HepG2 (cell line): ENCODE data around the gene SMARCA2.

Experiments used
- CEBPB ChIP-seq: IDR thresholded peaks from 2 replicates; pipeline ENCODE4 v1.6.1; 2011; ENCODE audit warnings: low read depth, low read length, improper control_type of control experiment, borderline replicate concordance
- GFI1 ChIP-seq: sonication (generic); formaldehyde crosslinking; IDR thresholded peaks from 2 replicates; pipeline ENCODE4 v1.5.0; 2020; ENCODE audit warnings: missing genetic modification reagents, mild to moderate bottlenecking, borderline replicate concordance
- HDAC2 ChIP-seq: sonication (generic); formaldehyde crosslinking; IDR thresholded peaks from 2 replicates; pipeline ENCODE4 v1.4.0; 2020; ENCODE audit warnings: missing genetic modification reagents
- MTERF4 ChIP-seq: sonication (generic); formaldehyde crosslinking; IDR thresholded peaks from 2 replicates; pipeline ENCODE4 v1.8.0; 2023; ENCODE audit warnings: mild to moderate bottlenecking, missing genetic modification reagents
- MYC ChIP-seq: sonication (generic); formaldehyde crosslinking; IDR thresholded peaks from 2 replicates; pipeline ENCODE4 v1.9.0; 2021; ENCODE audit warnings: missing genetic modification reagents, borderline replicate concordance
- POLR2AphosphoS5 ChIP-seq: IDR thresholded peaks from 2 replicates; pipeline ENCODE4 v1.6.1; 2012; ENCODE audit warnings: low read depth, low read length
- RFX5 ChIP-seq: IDR thresholded peaks from 2 replicates; pipeline ENCODE4 v1.6.1; 2011; ENCODE audit warnings: low read depth, low read length, improper control_type of control experiment
- ZMYM3 ChIP-seq: sonication (generic); formaldehyde crosslinking; IDR thresholded peaks from 2 replicates; pipeline ENCODE4 v1.5.1; 2020; ENCODE audit warnings: mild to moderate bottlenecking, missing genetic modification reagents

- no peak for TF ChIP-seq CEBPB
- TF ChIP-seq ZMYM3 (CRISPR knock-in tag), result no peak
- TF ChIP-seq RFX5, result no peak
- TF ChIP-seq POLR2AphosphoS5, result no peak
- TF ChIP-seq GFI1 (CRISPR knock-in tag), result no peak
- TF ChIP-seq HDAC2 (CRISPR knock-in tag), result no peak
- no peak for TF ChIP-seq MTERF4 (CRISPR knock-in tag)
- TF ChIP-seq MYC (CRISPR knock-in tag), result no peak
Observed at GRCh38 chr9:2150338-2150737, 135.2 kb downstream of the SMARCA2 start.
